Measurements from ENCODE around the gene DAGLA. TPM values are rescaled to one million over a fixed set of nuclear protein-coding genes. Genes with fewer than 3 reads are reported as not detected.
A peak's percentile ranks its signal among the peaks of the same experiment; 100 is the strongest.

The DAGLA gene
- polyA plus RNA-seq, 3 donors, result 4.5 to 5.6 (median 4.8) TPM

DNA sequence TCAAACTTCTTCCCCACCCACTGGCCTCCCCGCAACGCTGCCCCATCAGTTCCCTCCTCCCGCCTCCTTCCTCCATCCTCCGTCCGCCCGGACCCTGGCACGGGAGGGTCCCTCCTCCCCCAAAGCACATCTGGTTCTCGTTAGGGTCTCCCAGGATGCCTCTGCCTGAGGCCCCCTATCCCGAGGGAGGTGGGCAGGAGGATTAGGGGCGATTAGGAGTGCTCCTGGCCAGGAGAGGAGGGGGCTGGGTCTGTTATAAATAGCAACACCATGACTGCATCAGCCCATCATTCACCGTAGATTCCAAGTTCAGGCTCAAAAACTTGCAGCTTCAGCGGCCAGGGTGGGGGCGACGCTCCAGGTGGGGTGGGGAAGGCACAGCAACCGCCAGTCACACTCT is 82.6 kb downstream of the DAGLA start:
- DNase-seq, result no peak

DNA sequence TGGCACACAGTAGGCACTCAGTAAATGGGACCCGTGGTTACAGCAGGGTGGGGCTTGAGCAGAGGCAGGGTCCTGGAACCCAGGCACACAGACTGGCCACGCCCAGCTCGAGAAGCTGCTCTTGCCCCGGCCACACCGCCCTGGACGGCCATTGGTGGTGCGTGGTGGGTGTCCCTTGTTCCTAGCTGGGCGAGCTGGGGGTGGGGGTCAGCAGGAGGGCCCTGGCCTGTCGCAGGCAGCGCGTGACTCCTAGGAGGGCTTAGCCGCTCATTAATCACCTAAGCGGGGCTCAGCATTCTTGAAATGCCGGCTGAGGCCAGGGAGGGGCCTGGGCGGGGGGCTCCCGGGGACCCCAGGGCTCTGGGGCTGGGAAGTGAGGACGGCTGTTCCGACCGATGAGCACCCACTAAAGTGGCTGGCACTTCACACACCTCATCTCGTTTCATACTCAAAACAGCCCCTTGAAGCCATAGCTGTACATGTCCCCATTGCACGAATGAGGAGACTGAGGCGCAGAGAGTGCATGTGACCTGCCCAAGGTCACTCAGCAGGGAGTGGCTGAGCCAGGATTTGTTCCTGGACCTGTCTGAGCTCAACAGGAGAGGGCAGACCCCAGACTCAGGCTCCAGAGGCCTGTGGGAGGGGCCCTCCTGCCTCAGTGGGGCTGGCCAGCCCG is 83.9 kb downstream of the DAGLA start:
- DNase-seq, result no peak

DNA sequence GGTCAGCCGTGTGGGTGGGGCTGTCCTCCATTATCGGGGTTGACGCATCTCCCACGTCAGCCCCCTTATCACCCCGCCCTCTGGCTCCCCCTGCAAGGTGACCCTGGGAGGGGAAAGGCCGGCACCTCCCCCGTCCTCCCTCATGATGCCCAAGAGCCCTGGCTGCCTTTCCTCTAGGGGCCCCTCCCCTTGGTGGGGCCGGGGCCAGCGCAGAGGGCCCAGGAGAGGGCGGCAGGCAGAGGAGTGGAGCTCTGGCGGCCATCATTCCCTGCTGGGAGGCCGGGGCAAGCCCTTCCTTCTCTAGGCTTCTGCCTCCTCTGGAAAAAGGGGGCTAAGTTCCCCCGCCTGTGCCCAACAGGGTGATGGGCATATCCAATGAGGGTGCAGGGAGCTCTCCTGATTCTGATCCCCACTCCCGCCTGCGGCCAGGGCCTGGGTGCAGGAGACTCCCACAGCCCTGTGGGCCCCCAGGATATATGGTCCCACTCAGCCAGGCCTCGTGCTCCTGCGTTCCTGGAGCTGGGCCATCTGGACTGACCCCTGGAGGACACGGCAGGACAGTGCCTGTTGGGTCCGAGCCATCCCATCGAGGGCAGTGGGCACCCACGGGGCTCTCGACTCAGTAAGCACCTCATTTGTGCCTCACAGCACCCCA is 84.5 kb downstream of the DAGLA start:
- no peak for DNase-seq

DNA sequence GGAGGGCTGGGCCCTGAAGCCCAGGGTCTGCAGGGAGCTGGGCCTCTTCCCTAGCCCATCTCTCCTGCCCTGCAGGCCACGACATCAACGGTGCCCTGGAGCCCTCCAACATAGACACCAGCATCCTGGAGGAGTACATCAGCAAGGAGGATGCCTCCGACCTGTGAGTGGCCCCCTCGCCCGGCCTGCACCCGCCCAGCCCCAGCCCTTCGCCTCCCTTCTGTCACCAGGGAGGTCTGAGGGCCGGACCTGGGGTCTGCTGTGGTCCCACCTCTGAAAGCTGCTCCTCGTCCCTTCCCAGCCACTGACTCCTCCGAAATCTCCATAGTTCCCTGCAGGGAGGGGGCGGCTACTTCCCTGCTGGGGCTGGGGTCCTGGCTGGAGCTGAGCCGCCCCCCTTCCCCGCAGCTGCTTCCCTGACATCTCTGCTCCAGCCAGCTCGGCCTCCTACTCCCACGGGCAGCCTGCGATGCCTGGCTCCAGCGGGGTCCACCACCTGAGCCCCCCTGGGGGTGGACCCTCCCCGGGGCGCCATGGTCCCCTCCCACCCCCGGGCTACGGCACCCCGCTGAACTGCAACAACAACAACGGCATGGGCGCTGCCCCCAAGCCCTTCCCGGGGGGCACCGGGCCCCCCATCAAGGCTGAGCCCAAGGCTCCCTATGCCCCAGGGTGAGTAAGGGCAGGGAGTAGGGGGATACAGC is 85.5 kb downstream of the DAGLA start:
- DNase-seq, result no peak

DNA sequence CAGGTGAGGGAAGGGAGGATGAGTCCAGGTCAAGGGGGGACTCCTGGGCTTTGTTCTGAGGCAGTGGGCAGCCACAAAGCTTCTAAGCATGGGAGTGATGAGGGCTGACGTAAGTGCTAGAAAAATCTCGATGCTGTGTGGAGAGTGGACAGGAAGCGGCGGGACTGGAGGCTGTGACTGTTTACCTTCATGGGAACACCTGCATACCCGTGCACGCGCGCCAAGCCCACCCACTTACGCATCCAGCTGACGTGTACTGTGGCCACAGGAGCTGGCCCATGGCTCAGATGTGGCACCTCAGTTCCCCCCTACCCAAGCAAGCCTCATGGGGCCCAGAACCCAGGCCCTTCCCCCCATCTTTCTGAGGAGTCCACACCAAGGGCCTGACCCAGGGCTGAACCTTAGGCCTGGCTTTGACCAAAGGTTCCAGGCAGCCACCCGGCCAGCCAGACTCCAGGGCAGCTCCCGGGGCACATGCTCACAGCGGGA is 86.2 kb downstream of the DAGLA start:
- DNase-seq, result no peak

DNA sequence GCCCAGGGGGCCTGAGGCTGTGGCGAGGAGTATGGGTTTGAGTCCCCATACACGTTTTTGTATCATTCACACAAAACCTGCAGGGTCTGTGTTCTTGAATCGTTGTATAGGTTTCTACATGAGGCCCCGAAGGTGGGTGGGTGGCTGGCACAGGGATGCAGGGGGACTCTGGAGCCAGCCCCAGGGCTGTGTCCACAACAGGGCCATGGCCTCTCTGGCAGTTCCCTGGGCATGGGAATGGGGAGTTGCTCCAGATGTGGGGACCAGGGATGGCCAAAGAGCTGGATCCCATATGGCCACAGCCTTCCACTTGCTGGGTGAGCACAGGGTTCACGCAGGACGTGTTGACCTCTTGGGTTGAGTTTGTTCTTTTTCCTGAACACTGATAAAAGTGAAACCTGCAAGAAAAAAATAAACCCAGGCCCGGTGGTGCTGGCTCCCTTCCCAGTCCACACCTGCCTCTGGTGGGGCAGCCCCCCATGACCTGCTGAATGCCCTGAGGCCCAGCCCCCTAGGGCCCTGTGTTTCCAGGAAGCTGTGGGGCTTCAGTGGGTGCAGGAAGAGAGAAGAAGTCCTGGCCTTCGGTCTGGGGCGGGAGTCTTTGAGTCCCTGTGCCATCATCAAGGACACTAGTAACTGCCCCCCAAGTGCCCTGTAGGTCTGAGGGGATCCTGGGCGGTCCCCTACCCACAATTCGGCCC is 88.3 kb downstream of the DAGLA start:
- DNase-seq, result no peak

DNA sequence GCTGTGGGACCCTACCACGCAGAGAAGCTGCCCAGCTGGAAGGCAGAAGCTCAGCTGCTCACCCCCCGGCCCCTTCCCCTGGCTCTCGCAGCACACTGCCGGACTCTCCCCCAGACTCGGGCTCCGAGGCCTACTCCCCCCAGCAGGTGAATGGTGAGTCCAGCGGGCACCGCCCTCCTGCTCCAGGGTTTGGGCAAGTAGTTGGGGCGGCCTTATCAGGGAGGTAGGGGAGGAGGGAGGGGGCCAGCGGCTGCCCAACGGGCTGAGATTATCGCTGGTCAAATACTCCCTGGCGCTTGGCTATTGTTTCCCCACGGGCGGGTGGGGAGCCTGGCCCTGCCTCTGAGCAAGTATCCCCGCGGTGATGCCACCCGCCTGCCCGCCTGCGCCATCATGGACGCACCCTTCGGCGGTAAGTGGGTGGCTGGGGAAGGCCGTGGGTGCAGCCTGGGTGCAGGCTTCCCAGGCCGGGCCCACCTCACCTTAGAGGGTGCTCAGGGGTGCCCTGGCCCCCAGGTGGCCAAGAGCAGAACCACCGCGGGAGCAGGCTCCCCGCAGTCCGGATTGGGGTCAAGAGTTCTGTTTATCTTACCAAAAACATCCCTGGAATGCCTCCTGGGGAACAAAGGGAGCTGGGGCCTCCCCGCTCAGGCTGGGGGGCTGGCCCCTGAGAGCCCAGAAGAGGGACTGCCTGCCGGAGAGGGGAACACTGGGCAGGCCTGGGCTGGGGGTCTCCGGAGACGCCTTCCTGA is 89.2 kb downstream of the DAGLA start:
- no peak for DNase-seq

DNA sequence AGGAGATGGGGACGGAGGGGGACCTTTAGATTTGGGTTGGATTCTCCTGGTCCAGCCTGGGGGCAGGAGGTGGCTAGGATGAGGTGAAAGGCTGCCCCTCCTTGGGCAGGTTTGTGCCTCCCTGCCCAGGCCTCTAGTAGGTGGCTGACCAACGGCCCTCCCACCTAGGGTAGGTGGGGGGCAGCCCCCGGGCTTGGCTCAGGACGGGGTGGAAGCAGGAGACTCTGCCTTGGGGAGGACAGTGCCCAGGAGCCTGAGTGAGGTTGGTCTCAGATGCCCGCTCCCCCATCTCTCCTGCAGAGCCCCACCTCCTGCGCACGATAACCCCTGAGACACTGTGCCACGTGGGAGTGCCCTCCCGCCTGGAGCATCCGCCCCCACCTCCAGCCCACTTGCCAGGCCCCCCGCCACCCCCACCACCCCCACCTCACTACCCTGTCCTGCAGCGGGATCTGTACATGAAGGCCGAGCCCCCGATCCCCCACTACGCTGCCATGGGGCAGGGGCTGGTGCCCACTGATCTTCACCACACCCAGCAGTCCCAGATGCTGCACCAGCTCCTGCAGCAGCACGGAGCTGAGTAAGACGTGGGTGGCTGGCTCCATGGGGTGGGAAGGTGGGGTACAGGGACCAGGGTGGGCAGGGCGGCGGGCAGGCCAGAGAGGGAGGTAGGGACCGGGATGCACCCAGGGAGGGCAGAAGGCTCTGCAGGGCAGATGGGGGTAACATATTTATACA is 89.9 kb downstream of the DAGLA start:
- DNase-seq, result no peak

DNA sequence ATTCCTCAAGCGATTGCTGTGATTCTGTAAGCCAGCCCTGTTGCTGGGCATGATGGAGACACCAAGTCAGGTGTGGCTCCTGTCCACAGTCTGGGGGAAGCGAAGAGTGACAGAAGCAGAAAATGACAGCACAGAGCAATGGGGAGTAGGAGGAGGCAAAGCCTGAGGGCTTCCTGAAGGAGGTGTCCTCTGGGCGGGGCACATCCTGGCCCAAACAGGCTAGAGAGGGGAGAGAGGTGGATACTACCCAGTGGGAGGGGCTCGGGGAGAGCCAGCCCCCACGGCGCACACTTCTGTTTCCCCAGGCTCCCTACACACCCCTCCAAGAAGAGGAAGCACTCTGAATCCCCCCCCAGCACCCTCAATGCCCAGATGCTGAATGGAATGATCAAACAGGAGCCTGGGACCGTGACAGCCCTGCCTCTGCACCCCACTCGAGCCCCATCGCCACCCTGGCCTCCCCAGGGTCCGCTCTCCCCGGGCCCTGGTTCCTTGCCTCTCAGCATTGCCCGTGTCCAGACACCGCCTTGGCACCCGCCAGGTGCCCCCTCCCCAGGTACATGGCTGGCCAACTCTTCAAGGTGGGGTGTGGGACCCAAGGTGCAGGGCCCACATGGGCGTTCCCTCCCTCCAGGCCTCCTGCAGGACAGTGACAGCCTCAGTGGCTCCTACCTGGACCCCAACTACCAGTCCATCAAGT is 91.2 kb downstream of the DAGLA start:
- no peak for DNase-seq

DNA sequence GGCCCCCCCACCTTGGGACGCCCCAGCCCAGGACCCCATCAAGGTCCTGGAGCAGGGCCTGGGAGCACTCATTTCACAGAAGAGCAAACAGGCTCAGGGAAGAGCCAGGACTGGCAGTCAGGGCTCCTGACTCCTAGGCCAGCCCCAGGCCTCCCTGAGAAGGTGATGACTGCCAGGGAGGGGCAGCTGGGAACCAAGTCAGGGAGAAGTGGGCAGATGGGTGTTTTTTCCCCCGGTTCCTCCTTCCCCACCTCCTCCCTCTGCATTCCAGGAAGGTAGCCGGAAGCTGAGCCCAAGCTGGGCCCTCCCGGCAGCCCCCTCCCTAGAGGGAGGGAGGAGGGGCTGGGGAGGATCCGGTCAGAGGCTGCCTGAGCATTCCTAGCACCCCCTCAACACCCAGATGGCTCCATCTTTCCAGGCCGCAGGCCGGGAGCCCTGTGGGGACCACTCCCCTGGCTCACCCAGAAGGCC is 91.8 kb downstream of the DAGLA start:
- DNase-seq, result peak; percentile 80

DNA sequence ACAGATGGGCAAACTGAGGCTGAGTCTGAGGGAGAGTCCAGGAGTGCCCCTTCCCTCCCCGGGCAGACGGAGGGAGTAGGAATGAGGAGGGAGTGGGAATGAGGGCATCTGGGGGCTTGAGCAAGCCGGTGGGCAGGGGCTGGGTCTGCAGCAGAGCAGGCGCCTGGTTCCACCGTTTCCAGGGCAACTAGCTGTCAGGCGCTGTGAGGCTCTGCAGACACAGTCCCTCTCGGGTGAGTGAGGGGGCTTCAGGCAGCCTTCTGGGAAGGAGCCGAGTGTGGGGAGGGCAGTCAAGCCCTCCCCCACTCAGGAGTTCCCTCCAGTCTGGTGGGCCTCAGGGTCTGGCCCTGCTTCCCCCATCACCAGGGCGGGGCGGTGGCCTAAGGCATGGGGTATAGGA is 93.2 kb downstream of the DAGLA start:
- DNase-seq, result no peak

DNA sequence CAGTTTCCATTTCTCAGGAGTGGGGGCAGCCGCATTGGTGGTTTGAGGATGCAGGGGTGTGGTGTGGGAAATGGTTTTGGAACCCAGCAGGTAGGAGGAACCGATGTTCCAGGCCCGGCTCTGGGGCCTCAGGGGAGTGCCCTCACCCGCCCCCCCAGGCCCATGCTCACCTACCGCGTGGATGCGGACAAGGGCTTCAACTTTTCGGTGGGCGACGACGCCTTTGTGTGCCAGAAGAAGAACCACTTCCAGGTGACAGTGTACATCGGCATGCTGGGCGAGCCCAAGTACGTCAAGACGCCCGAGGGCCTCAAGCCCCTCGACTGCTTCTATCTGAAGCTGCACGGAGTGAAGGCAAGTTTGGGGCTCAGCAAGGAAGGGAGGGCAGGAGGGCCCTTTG is 93.6 kb downstream of the DAGLA start:
- no peak for DNase-seq

DNA sequence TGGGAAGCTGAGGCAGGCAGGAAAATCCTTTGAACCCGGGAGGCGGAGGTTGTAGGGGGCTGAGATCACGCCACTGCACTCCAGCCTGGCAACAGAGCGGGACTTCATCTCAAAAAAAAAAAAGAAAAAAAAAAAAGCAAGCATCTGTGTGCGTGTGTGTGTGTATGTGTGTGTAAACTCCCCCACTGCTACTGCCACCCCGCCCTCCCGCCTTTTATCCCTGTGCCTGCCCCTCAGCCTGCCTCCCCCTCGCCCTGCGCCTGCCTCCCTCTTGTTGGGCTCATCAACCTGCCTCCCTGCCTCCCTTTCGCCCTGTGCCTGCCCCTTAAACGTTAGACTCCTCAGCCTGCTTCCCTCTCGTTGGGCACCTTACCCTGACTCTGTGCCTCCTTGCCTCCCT is 94.2 kb downstream of the DAGLA start:
- no peak for DNase-seq

DNA sequence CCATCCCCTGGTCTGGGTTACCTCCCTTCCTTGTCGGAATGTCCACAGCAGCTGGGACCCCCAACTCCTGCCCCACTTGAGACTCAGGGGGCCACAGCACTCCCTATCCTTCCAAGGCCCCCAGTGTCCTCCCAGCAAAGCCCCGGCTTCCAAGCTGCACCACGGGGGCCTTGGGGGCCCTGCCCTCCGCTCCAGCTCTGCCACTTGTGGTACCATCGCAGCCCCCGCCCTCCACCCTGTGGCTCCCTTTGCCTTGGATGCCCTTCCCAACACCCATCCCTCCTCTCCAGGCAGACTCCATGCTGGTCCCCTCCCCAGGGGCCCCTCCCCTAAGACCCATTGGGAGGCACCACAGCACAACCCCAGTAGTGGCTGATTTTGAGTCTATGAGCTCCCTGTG is 94.9 kb downstream of the DAGLA start:
- DNase-seq, result no peak

DNA sequence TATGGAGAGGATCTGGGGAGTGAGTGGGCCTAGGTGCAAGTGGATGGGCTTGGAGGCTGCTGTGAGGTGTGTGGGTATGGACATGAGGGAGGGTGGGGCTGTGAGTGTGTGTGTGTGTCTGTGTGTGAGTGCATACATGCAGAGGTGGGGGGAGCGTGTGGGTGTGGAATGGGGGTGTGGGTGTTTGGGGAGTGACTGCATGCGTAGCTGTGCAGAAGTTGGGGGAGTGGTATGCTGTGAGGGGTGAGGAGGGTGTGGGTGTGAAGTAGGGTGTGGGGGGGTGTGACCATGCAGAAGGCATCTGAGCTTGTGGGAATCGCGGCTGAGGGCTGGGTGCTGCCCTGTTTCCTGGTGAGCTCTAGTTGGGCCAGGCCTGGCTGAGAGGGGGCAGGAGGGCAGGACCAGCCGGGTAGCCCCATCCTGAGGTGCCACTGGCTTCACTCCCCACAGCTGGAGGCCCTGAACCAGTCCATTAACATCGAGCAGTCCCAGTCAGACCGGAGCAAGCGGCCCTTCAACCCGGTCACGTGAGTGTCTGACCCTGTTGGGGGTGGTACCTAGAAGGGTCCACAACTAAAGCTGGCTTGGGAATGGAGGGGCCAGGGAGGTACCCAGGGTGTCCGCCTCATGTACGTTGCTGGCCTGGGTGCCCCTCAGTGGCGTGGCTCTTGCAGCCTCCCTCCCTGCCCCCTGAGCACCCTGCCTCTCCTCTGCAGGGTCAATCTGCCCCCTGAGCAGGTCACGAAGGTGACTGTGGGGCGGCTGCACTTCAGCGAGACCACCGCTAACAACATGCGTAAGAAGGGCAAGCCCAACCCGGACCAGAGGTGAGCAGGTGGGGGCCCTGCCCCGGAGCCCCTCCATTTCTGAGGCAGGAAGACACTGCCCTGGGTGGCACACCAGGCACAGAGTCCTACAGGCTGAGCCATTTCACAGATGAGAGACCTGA is 95.7 kb downstream of the DAGLA start:
- no peak for DNase-seq

DNA sequence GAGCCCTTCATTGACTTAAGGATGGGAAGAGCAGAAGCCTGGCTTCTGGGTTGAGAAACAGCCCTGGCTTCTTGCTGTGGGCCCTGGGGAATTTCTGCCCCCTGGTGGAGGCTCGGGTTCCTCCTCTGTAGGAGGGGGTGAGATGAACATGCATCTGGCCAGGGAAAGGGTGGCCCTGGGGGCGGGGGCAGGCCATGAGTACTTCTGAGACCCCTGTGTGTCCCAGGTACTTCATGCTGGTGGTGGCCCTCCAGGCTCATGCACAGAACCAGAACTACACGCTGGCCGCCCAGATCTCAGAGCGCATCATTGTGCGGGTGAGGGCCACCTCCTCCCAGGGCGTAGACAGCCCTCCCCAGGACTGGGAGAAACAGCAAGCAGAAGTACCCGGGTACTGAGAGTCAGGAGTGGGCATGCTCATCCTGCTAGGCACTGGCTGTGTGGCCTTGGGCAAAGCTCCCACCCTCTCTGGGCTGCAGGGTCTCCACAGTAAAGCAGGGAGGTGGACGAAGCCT is 96.4 kb downstream of the DAGLA start:
- DNase-seq, result no peak

DNA sequence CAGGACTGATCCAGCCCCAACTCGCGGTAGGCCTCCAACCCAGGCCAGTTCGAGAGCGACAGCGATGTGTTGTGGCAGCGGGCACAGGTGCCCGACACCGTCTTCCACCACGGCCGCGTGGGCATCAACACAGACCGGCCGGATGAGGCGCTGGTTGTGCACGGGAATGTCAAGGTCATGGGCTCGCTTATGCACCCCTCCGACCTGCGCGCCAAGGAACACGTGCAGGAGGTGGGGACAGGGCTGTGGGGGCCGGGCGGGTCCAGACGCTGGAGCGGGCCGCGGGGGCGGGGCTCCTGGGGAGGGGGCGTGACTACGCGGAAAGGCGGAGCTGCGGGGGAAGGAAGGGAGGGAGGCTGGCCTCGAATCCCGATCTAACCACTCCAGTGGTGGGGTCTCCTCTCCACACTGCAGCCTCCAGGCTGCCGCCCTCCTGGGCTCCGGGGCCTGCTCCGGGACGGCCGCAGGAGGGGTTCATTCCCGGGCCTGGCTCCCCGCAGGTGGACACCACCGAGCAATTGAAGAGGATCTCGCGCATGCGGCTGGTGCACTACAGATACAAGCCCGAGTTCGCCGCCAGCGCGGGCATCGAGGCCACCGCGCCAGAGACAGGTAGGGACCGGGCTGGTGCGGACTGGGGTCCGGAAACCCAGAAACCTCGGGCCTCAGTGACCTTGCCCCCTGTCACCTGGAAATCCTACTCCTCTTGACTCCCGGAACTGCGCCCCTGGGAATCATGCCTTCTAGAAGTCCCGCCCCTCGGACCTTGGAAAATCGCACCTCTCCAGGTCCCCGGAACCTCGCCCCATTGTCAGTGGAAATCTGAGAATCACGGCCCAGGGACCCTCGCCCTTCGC is 97.3 kb downstream of the DAGLA start:
- DNase-seq, result no peak

DNA sequence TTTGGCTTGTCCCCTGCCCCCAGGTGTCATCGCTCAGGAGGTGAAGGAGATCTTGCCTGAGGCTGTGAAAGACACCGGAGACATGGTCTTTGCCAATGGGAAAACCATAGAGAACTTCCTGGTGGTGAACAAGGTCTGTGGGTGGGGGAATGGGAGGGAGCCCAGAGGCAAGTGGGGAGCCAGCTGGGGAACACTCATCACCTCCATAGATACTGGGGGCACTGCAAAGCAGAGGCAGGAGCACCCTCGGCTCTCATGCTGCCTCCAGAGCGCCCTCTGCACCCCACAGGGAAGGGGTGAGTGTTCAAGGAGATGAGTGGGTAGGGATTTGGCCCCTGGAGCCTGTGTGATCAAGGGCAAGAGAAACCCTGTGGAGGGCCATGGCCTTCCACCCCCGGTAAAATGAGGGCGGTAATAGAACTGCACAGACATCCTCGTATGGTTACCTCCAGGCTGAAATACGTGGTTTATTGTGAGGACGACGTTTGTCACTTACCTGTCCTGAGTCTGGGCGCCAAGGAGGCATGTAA is 98.2 kb downstream of the DAGLA start:
- no peak for DNase-seq

Measured in renal pelvis (tissue), 4 donors.